ENCODE results near the gene SHISA5. TPM values are rescaled to one million over a fixed set of nuclear protein-coding genes. Genes with fewer than 3 reads are reported as not detected.

SHISA5 gene
- total RNA-seq, 1 experiment from 2014 or later = 174 TPM

DNA sequence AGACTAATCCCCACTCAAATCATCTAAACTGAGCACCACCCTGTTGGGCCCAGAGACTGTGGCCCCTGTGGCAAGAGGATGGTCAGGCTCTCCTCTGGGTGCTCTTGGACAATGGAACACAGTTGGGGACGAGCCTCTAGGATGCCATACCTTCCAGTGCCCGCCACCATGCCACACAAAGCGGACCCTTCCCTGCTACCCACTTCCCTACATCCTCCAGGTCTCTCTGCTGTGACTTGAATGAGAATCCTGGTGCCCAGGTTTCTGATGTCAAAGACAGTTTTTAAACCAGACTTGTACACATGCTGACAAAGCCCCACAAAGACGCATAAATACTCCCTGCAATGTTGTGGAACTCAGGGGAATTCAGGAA lies 68.8 kb downstream of the SHISA5 start:
- H2BK120ac ChIP-seq (ENCODE audit: low read depth, low read length, poor library complexity, severe bottlenecking) = no peak overlapping the region
- peaks cover 32 to 36% of the 10 kb centered on the region in 2 experiments for H3K4me1 Mint-ChIP-seq
- peaks cover under 1% of the 10 kb centered on the region for H3K23me2 ChIP-seq (ENCODE audit: insufficient read length, low read depth, low read length, poor library complexity, severe bottlenecking)
- H2BK12ac ChIP-seq (ENCODE audit: insufficient read length, low read depth, low read length) = no peak overlapping the region
- H3K4me2 ChIP-seq (ENCODE audit: insufficient read depth, insufficient read length, low read length) = no peak overlapping the region
- no peak overlapping the region for H4K8ac ChIP-seq (replicated peaks; ENCODE audit: insufficient read length, low read depth, low read length)
- H2AK5ac ChIP-seq (ENCODE audit: insufficient read length, low read length) = no peak overlapping the region
- no peaks in the 10 kb centered on the region for H3K9me3 ChIP-seq (ENCODE audit: control insufficient read depth, low read depth, low read length)
- no peaks in the 10 kb centered on the region for H3K79me1 ChIP-seq (ENCODE audit: insufficient read depth, low read depth, low read length, poor library complexity, severe bottlenecking)
- H3K27me3 ChIP-seq (ENCODE audit: insufficient read depth, low read length) = no peaks in the 10 kb centered on the region
- no peak overlapping the region for H3K4me3 Mint-ChIP-seq
- no peak overlapping the region for H3K14ac ChIP-seq (ENCODE audit: insufficient read depth, low read length)
- no peak overlapping the region for H3K27ac ChIP-seq (ENCODE audit: insufficient read length, low read depth, low read length)
- H3K27ac Mint-ChIP-seq = peak overlapping the region in 2 of 3 experiments; percentile 13 to 24; a peak in 3 of 7 replicates
- TF ChIP-seq, protein P1, sequence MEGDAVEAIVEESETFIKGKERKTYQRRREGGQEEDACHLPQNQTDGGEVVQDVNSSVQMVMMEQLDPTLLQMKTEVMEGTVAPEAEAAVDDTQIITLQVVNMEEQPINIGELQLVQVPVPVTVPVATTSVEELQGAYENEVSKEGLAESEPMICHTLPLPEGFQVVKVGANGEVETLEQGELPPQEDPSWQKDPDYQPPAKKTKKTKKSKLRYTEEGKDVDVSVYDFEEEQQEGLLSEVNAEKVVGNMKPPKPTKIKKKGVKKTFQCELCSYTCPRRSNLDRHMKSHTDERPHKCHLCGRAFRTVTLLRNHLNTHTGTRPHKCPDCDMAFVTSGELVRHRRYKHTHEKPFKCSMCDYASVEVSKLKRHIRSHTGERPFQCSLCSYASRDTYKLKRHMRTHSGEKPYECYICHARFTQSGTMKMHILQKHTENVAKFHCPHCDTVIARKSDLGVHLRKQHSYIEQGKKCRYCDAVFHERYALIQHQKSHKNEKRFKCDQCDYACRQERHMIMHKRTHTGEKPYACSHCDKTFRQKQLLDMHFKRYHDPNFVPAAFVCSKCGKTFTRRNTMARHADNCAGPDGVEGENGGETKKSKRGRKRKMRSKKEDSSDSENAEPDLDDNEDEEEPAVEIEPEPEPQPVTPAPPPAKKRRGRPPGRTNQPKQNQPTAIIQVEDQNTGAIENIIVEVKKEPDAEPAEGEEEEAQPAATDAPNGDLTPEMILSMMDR (conservative IDR thresholded peaks at IDR 0.05) = no peak
- H2AFZ ChIP-seq (ENCODE audit: low read length) = no peak overlapping the region
- WGBS (ENCODE audit: extremely low coverage, insufficient read length, low lambda C conversion rate) = no CpG with 5 or more reads among the region's 4 CpGs
- peaks cover 7% of the 10 kb centered on the region; the same call in 1 of the 2 replicates for H3K4me1 ChIP-seq (ENCODE audit: insufficient read depth, low read length)
- H4K91ac ChIP-seq (ENCODE audit: insufficient read length, low read depth, low read length) = no peak overlapping the region
- H3K23ac ChIP-seq (ENCODE audit: insufficient read length, low read depth, low read length) = no peak overlapping the region
- H3K56ac ChIP-seq (ENCODE audit: insufficient read length, low read depth, low read length) = no peak overlapping the region
- no peak overlapping the region for H3K9ac ChIP-seq (ENCODE audit: extremely low read depth, insufficient read length, low read length)
- no peak overlapping the region for H2BK20ac ChIP-seq (ENCODE audit: low read depth, low read length, poor library complexity, severe bottlenecking)
- no peak overlapping the region for H2BK15ac ChIP-seq (ENCODE audit: low read depth, low read length)
- peaks cover 21 to 44% (median 38%) of the 10 kb centered on the region in 3 experiments; a peak in 6 of 7 replicates for H3K36me3 Mint-ChIP-seq (ENCODE audit: insufficient read depth in 1 of 3, low read depth in 3 of 3)
- no peaks in the 10 kb centered on the region for H3K9me3 Mint-ChIP-seq
- no peak overlapping the region for H4K5ac ChIP-seq (ENCODE audit: insufficient read length, low read depth, low read length)
- no peaks in the 10 kb centered on the region for H3K27me3 Mint-ChIP-seq (ENCODE audit: low read depth)
- no peak overlapping the region for H3K4ac ChIP-seq (ENCODE audit: low read depth, low read length)
- H3T11ph ChIP-seq (ENCODE audit: low read length) = no peak overlapping the region
- no peaks in the 10 kb centered on the region for H3K79me2 ChIP-seq (ENCODE audit: insufficient read depth, low read length)
- H3K18ac ChIP-seq (ENCODE audit: insufficient read length, low read depth, low read length) = no peak overlapping the region
- H4K20me1 ChIP-seq (ENCODE audit: control insufficient read depth, insufficient read depth, insufficient read length) = no peaks in the 10 kb centered on the region
- DNase-seq = no peak
- H2BK5ac ChIP-seq (ENCODE audit: insufficient read length, low read length) = no peak overlapping the region

Data from H9 (cell line).